ENCODE data around the gene SGCE.

GRCh38 chr7:94657771-94658693 is 2.1 kb upstream of the SGCE start:
- TF ChIP-seq CTCF (IDR thresholded peaks at IDR 0.05) (no peak), POLR2A (IDR thresholded peaks at IDR 0.05) (peak in 1 of 2 donors; percentile 68), EP300 (IDR thresholded peaks at IDR 0.05) (peak; percentile 24 to 68)

Measured in tibial nerve (tissue), 4 donors.